Fibroblast of villous mesenchyme (primary cell): ENCODE results near the gene OR1S2. TPM values are rescaled to one million over a fixed set of nuclear protein-coding genes. Genes with fewer than 3 reads are reported as not detected.

ENCODE experiments used
- DNase-seq: peaks from one replicate; pipeline ENCODE4 v3.0.0-alpha.2; 2010; ENCODE audit warnings: low read depth
- H3K4me3 ChIP-seq: 2 replicates; pipeline ENCODE4 v1.5.1; 2011; ENCODE audit warnings: low read depth, mild to moderate bottlenecking, low read length
- CTCF ChIP-seq: IDR thresholded peaks from 2 replicates; pipeline ENCODE4 v1.5.1; 2012; ENCODE audit warnings: low read depth, mild to moderate bottlenecking, low read length; ENCODE audit not compliant: insufficient read depth
- total RNA-seq: library from RNA; depleted of rRNA; stranded (reverse); fragments of >200 nt; gene quantifications from 2 replicates; pipeline ENCODE4 v1.2.3, GENCODE V29; 2012

The OR1S2 gene
- total RNA-seq, 1 donor = not detected

GRCh38 chr11:58195939-58196338 lies 8.0 kb downstream of the OR1S2 start:
- TF ChIP-seq CTCF = no peak
- H3K4me3 ChIP-seq = no peak overlapping the region
- DNase-seq = no peak

- TF ChIP-seq CTCF = no peak
- DNase-seq = no peak
- no peak overlapping the region for H3K4me3 ChIP-seq
Observed at GRCh38 chr11:58193391-58193790, 10.6 kb downstream of the OR1S2 start.

GRCh38 chr11:58192229-58192628 lies 11.7 kb downstream of the OR1S2 start:
- no peak overlapping the region for H3K4me3 ChIP-seq
- TF ChIP-seq CTCF = no peak
- no peak for DNase-seq

- no peak for DNase-seq
- H3K4me3 ChIP-seq = no peak within 1 kb of the TSS
- no peak for TF ChIP-seq CTCF
Observed at GRCh38 chr11:58188770-58189169, 15.2 kb downstream of the OR1S2 start, which contains the start of gene OR9Q2. Gene OR9Q2 (plus strand): TSS chr11:58189070. CDS start chr11:58190491, 1,421 bp downstream.

- no peak for TF ChIP-seq CTCF
- H3K4me3 ChIP-seq = no peak overlapping the region
- DNase-seq = no peak
Observed at GRCh38 chr11:58186938-58187337, 17.0 kb downstream of the OR1S2 start.

- H3K4me3 ChIP-seq = no peak overlapping the region
- no peak for TF ChIP-seq CTCF
- DNase-seq = no peak
Observed at GRCh38 chr11:58179648-58180047, 24.3 kb downstream of the OR1S2 start.

- TF ChIP-seq CTCF = no peak
- no peak for DNase-seq
- no peak overlapping the region for H3K4me3 ChIP-seq
Observed at GRCh38 chr11:58178444-58178843, 25.5 kb downstream of the OR1S2 start.
